WTC11 (cell line): ENCODE measurements around the gene GAS5. TPM values are rescaled to one million over a fixed set of nuclear protein-coding genes. Genes with fewer than 3 reads are reported as not detected.

ENCODE experiments used
- ATF1 ChIP-seq: sonication (generic); formaldehyde crosslinking; IDR thresholded peaks from 2 replicates; pipeline ENCODE4 v1.8.1; 2023; ENCODE audit warnings: mild to moderate bottlenecking, moderate library complexity, missing genetic modification reagents
- CREB1 ChIP-seq: sonication (generic); formaldehyde crosslinking; IDR thresholded peaks from 2 replicates; pipeline ENCODE4 v1.8.0; 2023; ENCODE audit warnings: mild to moderate bottlenecking, missing genetic modification reagents
- EMX1 ChIP-seq: fragments of 250-450 bp; sonication (Bioruptor Pico); IDR thresholded peaks from 2 replicates; pipeline ENCODE4 v1.8.0; 2021; ENCODE audit warnings: mild to moderate bottlenecking
- ETV6 ChIP-seq: sonication (generic); formaldehyde crosslinking; IDR thresholded peaks from 2 replicates; pipeline ENCODE4 v1.8.1; 2022; ENCODE audit warnings: mild to moderate bottlenecking, missing genetic modification reagents
- FOXK1 ChIP-seq: sonication (generic); formaldehyde crosslinking; IDR thresholded peaks from 2 replicates; pipeline ENCODE4 v1.8.0; 2022; ENCODE audit warnings: mild to moderate bottlenecking, moderate library complexity, missing genetic modification reagents
- GRHL2 ChIP-seq: fragments of 250-450 bp; sonication (Bioruptor Pico); IDR thresholded peaks from 2 replicates; pipeline ENCODE4 v1.8.0; 2022; ENCODE audit warnings: mild to moderate bottlenecking, moderate library complexity; ENCODE audit not compliant: insufficient replicate concordance, severe bottlenecking
- JAZF1 ChIP-seq: fragments of 250-450 bp; sonication (Bioruptor Pico); IDR thresholded peaks from 2 replicates; pipeline ENCODE4 v1.9.0; 2021; ENCODE audit warnings: moderate library complexity, mild to moderate bottlenecking, inconsistent platforms
- JUN ChIP-seq: sonication (generic); formaldehyde crosslinking; IDR thresholded peaks from 2 replicates; pipeline ENCODE4 v1.8.0; 2023; ENCODE audit warnings: mild to moderate bottlenecking, missing genetic modification reagents
- KAT7 ChIP-seq: sonication (generic); formaldehyde crosslinking; IDR thresholded peaks from 2 replicates; pipeline ENCODE4 v1.8.1; 2023; ENCODE audit warnings: missing genetic modification reagents, mild to moderate bottlenecking, borderline replicate concordance
- MXD4 ChIP-seq: fragments of 250-450 bp; sonication (Bioruptor Pico); IDR thresholded peaks from 2 replicates; pipeline ENCODE4 v1.8.0; 2021; ENCODE audit warnings: mild to moderate bottlenecking, moderate library complexity, borderline replicate concordance
- MYBL2 ChIP-seq: sonication (generic); formaldehyde crosslinking; IDR thresholded peaks from 2 replicates; pipeline ENCODE4 v1.8.1; 2023; ENCODE audit warnings: mild to moderate bottlenecking, moderate library complexity, missing genetic modification reagents
- NR3C1 ChIP-seq: sonication (generic); formaldehyde crosslinking; conservative IDR thresholded peaks from 2 replicates; pipeline ENCODE4 v1.8.1; 2023; ENCODE audit warnings: low read depth, mild to moderate bottlenecking, missing genetic modification reagents
- SMAD4 ChIP-seq: sonication (generic); formaldehyde crosslinking; IDR thresholded peaks from 2 replicates; pipeline ENCODE4 v1.8.0; 2022; ENCODE audit warnings: mild to moderate bottlenecking, missing genetic modification reagents
- TCF7 ChIP-seq: sonication (generic); formaldehyde crosslinking; IDR thresholded peaks from 2 replicates; pipeline ENCODE4 v1.8.0; 2022; ENCODE audit warnings: mild to moderate bottlenecking, low read depth, missing genetic modification reagents, moderate library complexity
- ZNF232 ChIP-seq: sonication (generic); formaldehyde crosslinking; IDR thresholded peaks from 2 replicates; pipeline ENCODE4 v1.8.0; 2022; ENCODE audit warnings: mild to moderate bottlenecking, missing genetic modification reagents
- ZNF263 ChIP-seq: sonication (generic); formaldehyde crosslinking; IDR thresholded peaks from 2 replicates; pipeline ENCODE4 v1.8.1; 2022; ENCODE audit warnings: low read depth, mild to moderate bottlenecking, moderate library complexity, missing genetic modification reagents
- ZNF416 ChIP-seq: fragments of 250-450 bp; sonication (Bioruptor Pico); IDR thresholded peaks from 2 replicates; pipeline ENCODE4 v1.9.0; 2021; ENCODE audit warnings: mild to moderate bottlenecking, inconsistent platforms
- total RNA-seq: library from RNA; stranded (reverse); gene quantifications from 3 replicates; pipeline ENCODE4 v1.2.3, GENCODE V29; 2021
- TF ChIP-seq, protein P1 (sequence below): sonication (generic); formaldehyde crosslinking; IDR thresholded peaks from 2 replicates; pipeline ENCODE4 v1.8.0; 2023; ENCODE audit warnings: missing genetic modification reagents, mild to moderate bottlenecking, borderline replicate concordance
- TF ChIP-seq, protein P2 (sequence below): sonication (generic); formaldehyde crosslinking; IDR thresholded peaks from 2 replicates; pipeline ENCODE4 v1.8.0; 2022; ENCODE audit warnings: mild to moderate bottlenecking, missing genetic modification reagents
- TF ChIP-seq, protein P3 (sequence below): sonication (generic); formaldehyde crosslinking; conservative IDR thresholded peaks from 2 replicates; pipeline ENCODE4 v1.8.1; 2022; ENCODE audit warnings: mild to moderate bottlenecking, missing genetic modification reagents
- TF ChIP-seq, protein P4 (sequence below): sonication (generic); formaldehyde crosslinking; IDR thresholded peaks from 2 replicates; pipeline ENCODE4 v1.8.0; 2022; ENCODE audit warnings: mild to moderate bottlenecking, missing genetic modification reagents
- TF ChIP-seq, protein P5 (sequence below): sonication (generic); formaldehyde crosslinking; IDR thresholded peaks from 2 replicates; pipeline ENCODE4 v1.8.1; 2023; ENCODE audit warnings: mild to moderate bottlenecking, missing genetic modification reagents, moderate library complexity
- TF ChIP-seq, protein P6 (sequence below): sonication (generic); formaldehyde crosslinking; IDR thresholded peaks from 2 replicates; pipeline ENCODE4 v1.8.0; 2023; ENCODE audit warnings: mild to moderate bottlenecking, missing genetic modification reagents
- TF ChIP-seq, protein P7 (sequence below): sonication (generic); formaldehyde crosslinking; IDR thresholded peaks from 2 replicates; pipeline ENCODE4 v1.8.0; 2022; ENCODE audit warnings: mild to moderate bottlenecking, missing genetic modification reagents
- TF ChIP-seq, protein P8 (sequence below): fragments of 250-450 bp; sonication (Bioruptor Pico); IDR thresholded peaks from 2 replicates; pipeline ENCODE4 v1.9.0; 2021; ENCODE audit warnings: mild to moderate bottlenecking
- TF ChIP-seq, protein P9 (sequence below): sonication (generic); formaldehyde crosslinking; IDR thresholded peaks from 2 replicates; pipeline ENCODE4 v1.8.1; 2023; ENCODE audit warnings: mild to moderate bottlenecking, missing genetic modification reagents, moderate library complexity

Gene GAS5
- total RNA-seq, 1 experiment from 2014 or later, result 818 TPM

DNA sequence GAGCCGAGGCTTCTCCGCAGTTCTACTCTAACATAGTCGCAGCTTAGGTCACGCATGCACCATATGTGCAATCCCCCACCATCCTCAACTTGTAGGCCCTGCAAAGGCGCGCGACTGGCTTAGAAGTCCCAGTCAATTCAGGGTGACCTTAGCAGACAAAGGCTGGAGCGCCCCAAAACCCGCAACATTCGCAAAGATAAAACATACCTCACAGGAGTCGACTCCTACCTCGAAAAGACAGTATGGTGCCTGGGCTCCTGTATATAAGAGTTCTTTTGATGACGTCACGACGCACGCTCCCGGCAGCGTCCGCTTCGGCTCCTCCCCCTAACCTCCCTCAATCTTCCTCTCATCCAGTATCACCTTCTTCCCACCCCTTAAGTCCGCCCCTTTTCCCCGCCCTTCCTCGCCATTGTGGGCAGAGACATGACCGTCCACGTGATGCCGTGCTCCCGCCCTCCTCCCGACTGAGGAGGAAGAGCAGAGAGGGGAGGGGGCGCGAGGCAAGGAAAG lies at the start of gene GAS5 (continued):
- TF ChIP-seq, protein P1, sequence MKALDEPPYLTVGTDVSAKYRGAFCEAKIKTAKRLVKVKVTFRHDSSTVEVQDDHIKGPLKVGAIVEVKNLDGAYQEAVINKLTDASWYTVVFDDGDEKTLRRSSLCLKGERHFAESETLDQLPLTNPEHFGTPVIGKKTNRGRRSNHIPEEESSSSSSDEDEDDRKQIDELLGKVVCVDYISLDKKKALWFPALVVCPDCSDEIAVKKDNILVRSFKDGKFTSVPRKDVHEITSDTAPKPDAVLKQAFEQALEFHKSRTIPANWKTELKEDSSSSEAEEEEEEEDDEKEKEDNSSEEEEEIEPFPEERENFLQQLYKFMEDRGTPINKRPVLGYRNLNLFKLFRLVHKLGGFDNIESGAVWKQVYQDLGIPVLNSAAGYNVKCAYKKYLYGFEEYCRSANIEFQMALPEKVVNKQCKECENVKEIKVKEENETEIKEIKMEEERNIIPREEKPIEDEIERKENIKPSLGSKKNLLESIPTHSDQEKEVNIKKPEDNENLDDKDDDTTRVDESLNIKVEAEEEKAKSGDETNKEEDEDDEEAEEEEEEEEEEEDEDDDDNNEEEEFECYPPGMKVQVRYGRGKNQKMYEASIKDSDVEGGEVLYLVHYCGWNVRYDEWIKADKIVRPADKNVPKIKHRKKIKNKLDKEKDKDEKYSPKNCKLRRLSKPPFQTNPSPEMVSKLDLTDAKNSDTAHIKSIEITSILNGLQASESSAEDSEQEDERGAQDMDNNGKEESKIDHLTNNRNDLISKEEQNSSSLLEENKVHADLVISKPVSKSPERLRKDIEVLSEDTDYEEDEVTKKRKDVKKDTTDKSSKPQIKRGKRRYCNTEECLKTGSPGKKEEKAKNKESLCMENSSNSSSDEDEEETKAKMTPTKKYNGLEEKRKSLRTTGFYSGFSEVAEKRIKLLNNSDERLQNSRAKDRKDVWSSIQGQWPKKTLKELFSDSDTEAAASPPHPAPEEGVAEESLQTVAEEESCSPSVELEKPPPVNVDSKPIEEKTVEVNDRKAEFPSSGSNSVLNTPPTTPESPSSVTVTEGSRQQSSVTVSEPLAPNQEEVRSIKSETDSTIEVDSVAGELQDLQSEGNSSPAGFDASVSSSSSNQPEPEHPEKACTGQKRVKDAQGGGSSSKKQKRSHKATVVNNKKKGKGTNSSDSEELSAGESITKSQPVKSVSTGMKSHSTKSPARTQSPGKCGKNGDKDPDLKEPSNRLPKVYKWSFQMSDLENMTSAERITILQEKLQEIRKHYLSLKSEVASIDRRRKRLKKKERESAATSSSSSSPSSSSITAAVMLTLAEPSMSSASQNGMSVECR (CRISPR knock-in tag), result no peak
- TF ChIP-seq NR3C1 (no peak), MXD4 (CRISPR knock-in tag) (no peak), FOXK1 (no peak), ZNF232 (CRISPR knock-in tag) (no peak), ZNF263 (CRISPR knock-in tag) (no peak), GRHL2 (no peak), MYBL2 (no peak), SMAD4 (CRISPR knock-in tag) (no peak), ETV6 (CRISPR knock-in tag) (no peak), ATF1 (CRISPR knock-in tag) (no peak), EMX1 (no peak), JAZF1 (CRISPR knock-in tag) (no peak), JUN (CRISPR knock-in tag) (no peak), KAT7 (CRISPR knock-in tag) (no peak), TCF7 (no peak), CREB1 (CRISPR knock-in tag) (no peak), ZNF416 (no peak)
- TF ChIP-seq, protein P2, sequence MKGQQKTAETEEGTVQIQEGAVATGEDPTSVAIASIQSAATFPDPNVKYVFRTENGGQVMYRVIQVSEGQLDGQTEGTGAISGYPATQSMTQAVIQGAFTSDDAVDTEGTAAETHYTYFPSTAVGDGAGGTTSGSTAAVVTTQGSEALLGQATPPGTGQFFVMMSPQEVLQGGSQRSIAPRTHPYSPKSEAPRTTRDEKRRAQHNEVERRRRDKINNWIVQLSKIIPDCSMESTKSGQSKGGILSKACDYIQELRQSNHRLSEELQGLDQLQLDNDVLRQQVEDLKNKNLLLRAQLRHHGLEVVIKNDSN, result peak; percentile 92
- TF ChIP-seq, protein P3, sequence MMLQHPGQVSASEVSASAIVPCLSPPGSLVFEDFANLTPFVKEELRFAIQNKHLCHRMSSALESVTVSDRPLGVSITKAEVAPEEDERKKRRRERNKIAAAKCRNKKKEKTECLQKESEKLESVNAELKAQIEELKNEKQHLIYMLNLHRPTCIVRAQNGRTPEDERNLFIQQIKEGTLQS (CRISPR knock-in tag), result no peak
- TF ChIP-seq, protein P4, sequence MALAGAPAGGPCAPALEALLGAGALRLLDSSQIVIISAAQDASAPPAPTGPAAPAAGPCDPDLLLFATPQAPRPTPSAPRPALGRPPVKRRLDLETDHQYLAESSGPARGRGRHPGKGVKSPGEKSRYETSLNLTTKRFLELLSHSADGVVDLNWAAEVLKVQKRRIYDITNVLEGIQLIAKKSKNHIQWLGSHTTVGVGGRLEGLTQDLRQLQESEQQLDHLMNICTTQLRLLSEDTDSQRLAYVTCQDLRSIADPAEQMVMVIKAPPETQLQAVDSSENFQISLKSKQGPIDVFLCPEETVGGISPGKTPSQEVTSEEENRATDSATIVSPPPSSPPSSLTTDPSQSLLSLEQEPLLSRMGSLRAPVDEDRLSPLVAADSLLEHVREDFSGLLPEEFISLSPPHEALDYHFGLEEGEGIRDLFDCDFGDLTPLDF, result no peak
- TF ChIP-seq, protein P5, sequence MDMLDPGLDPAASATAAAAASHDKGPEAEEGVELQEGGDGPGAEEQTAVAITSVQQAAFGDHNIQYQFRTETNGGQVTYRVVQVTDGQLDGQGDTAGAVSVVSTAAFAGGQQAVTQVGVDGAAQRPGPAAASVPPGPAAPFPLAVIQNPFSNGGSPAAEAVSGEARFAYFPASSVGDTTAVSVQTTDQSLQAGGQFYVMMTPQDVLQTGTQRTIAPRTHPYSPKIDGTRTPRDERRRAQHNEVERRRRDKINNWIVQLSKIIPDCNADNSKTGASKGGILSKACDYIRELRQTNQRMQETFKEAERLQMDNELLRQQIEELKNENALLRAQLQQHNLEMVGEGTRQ (CRISPR knock-in tag), result peak; percentile 95
- TF ChIP-seq, protein P6, sequence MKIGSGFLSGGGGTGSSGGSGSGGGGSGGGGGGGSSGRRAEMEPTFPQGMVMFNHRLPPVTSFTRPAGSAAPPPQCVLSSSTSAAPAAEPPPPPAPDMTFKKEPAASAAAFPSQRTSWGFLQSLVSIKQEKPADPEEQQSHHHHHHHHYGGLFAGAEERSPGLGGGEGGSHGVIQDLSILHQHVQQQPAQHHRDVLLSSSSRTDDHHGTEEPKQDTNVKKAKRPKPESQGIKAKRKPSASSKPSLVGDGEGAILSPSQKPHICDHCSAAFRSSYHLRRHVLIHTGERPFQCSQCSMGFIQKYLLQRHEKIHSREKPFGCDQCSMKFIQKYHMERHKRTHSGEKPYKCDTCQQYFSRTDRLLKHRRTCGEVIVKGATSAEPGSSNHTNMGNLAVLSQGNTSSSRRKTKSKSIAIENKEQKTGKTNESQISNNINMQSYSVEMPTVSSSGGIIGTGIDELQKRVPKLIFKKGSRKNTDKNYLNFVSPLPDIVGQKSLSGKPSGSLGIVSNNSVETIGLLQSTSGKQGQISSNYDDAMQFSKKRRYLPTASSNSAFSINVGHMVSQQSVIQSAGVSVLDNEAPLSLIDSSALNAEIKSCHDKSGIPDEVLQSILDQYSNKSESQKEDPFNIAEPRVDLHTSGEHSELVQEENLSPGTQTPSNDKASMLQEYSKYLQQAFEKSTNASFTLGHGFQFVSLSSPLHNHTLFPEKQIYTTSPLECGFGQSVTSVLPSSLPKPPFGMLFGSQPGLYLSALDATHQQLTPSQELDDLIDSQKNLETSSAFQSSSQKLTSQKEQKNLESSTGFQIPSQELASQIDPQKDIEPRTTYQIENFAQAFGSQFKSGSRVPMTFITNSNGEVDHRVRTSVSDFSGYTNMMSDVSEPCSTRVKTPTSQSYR (CRISPR knock-in tag), result no peak; the same call in 1 of the 2 replicates
- TF ChIP-seq, protein P7, sequence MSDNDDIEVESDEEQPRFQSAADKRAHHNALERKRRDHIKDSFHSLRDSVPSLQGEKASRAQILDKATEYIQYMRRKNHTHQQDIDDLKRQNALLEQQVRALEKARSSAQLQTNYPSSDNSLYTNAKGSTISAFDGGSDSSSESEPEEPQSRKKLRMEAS (CRISPR knock-in tag), result peak; percentile 87; the same call in 1 of the 2 replicates
- TF ChIP-seq, protein P8, sequence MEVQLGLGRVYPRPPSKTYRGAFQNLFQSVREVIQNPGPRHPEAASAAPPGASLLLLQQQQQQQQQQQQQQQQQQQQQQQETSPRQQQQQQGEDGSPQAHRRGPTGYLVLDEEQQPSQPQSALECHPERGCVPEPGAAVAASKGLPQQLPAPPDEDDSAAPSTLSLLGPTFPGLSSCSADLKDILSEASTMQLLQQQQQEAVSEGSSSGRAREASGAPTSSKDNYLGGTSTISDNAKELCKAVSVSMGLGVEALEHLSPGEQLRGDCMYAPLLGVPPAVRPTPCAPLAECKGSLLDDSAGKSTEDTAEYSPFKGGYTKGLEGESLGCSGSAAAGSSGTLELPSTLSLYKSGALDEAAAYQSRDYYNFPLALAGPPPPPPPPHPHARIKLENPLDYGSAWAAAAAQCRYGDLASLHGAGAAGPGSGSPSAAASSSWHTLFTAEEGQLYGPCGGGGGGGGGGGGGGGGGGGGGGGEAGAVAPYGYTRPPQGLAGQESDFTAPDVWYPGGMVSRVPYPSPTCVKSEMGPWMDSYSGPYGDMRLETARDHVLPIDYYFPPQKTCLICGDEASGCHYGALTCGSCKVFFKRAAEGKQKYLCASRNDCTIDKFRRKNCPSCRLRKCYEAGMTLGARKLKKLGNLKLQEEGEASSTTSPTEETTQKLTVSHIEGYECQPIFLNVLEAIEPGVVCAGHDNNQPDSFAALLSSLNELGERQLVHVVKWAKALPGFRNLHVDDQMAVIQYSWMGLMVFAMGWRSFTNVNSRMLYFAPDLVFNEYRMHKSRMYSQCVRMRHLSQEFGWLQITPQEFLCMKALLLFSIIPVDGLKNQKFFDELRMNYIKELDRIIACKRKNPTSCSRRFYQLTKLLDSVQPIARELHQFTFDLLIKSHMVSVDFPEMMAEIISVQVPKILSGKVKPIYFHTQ (CRISPR knock-in tag), result peak; percentile 7; the same call in 1 of the 2 replicates
- TF ChIP-seq, protein P9, sequence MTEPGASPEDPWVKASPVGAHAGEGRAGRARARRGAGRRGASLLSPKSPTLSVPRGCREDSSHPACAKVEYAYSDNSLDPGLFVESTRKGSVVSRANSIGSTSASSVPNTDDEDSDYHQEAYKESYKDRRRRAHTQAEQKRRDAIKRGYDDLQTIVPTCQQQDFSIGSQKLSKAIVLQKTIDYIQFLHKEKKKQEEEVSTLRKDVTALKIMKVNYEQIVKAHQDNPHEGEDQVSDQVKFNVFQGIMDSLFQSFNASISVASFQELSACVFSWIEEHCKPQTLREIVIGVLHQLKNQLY, result no peak
